Esophagus squamous epithelium (tissue), 4 donors: Measurements from ENCODE around the gene SPACA5.
"Not testable (repeated sequence)": the region's sequence is repeated elsewhere in the genome, so short reads cannot be mapped to it uniquely, and the experiment has no call there.

Experiments
- CTCF ChIP-seq, 6 experiments: fragments of 450-650 bp in 4 of 6; fragments of 200-600 bp in 2 of 6; sonication (generic) in 2 of 6; IDR thresholded peaks; one replicate each; pipeline ENCODE4 v1.5.1; 2016 to 2019; ENCODE audit warnings: antibody characterized with exemption in 6 of 6, mild to moderate bottlenecking in 4 of 6, moderate library complexity in 4 of 6
- POLR2A ChIP-seq, 4 donors: fragments of 450-650 bp; IDR thresholded peaks; one replicate each; pipeline ENCODE4 v1.6.1; 2017; ENCODE audit warnings: antibody characterized with exemption in 4 of 4, mild to moderate bottlenecking in 4 of 4, moderate library complexity in 3 of 4

- not testable (repeated sequence) for TF ChIP-seq POLR2A, CTCF (IDR thresholded peaks at IDR 0.05)
Measured at GRCh38 chrX:48019892-48020291, 13.1 kb downstream of the SPACA5 start.
